Measurements from ENCODE around the gene TRMT1.
A peak's percentile ranks its signal among the peaks of the same experiment; 100 is the strongest.
"Not testable (repeated sequence)": the region's sequence is repeated elsewhere in the genome, so short reads cannot be mapped to it uniquely, and the experiment has no call there.

TRMT1 gene

DNA sequence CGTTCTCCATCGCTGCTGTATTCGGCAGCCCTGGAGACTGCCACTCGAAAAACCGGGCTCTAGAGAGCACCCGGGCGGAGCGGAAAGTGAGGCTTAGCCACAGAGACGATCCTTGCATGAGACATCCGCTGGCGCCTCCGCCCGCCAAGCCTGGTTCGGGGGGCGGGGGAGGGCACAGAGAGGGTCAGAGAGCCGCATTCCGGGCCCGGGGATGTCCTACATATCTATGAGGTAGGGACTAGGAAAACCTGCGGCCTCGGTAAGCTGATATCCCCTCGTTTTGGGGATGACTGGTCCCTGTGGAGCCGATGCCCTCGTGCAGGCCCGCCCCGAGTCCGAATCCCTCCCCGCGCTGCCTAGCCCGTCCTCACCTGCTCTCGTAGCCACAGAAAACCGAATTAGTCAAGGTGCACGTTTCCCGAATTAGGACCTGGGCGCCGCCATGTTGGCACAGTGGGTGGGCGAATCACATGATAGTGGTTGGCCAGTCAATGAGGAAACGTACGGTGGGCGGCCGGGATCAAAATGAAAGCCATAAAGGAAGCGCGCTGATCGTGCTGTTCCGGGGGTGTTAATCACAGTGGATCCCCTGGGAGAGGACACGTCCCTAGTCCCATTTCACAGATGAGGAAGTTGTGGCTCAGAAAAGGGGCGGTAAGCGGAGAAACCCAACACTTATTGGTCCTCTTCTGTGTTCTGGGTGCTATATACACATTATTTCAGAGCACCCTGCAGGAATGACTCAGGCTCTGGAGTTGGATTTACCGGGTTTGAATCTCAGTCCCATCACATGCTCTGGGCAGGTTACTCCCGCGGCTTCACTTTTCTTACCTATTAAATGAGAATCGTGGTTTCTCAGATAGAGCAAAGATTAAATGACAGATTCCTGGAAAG is at the start of gene TRMT1:
Gene TRMT1 (minus strand): TSS at position 459 of the 894 bp plus-strand sequence. CDS start 341 bp downstream, at position 118.
- peak; percentile 92 for DNase-seq

DNA sequence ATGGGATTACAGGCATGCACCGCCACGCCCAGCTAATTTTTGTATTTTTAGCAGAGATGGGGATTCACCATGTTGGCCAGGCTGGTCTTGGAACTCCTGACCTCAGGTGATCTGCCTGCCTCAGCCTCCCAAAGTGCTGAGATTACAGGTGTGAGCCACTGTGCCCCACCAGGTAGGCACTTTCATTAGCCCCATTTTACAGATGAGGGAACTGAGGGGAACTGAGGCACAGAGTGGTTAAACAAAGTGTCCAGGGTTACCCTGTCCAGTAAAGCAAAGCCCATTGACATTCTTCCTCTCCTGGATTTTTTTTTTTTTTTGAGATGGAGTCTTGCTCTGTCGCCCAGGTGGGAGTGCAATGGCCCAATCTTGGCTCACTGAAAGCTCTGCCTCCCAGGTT is 49.6 kb upstream of the TRMT1 start:
- DNase-seq = not testable (repeated sequence)

DNA sequence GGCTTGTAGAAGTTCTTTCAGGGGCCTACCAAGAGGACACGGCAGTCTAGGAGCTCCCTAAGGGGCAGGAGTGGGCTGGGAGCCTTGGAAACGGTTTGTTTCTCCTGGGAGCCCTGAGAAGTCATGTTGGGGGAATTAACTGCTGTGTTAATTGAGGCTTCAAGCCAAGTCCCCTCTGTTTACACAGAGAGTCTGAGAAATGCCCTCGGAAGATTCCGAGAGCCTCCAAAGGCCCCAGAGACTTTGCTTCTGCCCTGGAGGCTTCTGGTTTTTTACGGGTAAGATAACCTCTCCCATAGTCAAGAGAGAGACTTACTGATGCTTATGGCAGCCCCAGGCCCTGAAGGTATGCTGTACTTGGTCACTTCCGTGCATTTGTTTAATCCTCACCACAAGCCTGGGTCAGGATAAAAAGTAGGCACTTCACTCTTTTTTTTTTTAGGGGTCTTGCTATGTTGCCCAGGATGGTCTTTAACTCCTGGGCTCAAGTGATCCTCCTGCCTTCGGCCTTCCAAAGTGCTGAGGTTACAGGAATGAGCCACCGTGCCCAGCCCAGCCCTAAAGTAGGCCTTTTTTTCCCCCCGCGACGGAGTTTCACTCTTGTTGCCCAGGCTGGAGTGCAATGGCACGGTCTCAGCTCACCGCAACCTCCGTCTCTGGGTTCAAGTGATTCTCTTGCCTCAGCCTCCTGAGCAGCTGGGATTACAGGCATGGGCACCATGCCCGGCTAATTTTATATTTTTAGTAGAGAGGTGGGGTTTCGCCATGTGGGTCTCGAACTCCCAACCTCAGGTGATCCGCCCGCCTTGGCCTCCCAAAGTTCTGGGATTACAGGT is 48.8 kb upstream of the TRMT1 start:
- no peak for DNase-seq

DNA sequence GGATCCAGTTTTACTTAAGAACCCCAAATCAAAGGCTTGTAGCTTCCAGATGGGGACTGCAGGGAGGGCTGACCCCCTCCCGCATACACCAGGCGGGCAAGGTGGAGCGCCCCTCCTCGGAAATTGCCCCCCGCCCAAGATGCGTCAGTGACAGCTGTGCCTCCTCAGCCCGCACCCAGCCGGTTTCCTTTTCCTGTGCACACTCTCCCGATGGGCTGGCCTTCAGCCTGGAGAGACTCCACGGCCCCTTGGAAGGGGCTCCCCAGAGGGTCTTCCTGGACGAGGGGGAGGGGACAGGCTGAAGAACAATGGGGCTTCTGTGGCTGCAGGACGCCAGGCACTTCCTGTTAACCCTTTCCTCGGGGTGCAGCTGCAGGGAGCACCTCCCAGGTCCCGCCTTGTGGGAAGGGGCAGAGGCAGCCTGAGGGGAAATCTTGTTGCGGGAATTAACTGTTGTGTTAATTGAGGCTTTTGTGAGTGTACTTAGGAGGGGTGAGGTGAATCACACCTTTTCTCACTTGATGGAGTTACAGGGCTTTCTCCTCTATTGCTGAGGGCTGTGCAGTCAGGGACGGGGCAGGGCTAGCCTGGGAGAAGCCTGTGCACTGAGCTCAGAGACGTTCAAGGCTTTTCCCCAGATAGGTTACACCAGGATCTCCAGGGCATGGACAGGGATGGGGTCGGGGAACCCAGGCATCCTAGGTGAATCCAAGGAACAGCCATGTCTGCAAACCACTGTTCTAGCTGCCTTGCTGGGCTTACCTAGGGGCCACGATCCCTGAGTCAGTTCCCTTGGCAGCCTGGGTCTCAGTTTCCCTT is 48.0 kb upstream of the TRMT1 start:
- DNase-seq = peak; percentile 10

DNA sequence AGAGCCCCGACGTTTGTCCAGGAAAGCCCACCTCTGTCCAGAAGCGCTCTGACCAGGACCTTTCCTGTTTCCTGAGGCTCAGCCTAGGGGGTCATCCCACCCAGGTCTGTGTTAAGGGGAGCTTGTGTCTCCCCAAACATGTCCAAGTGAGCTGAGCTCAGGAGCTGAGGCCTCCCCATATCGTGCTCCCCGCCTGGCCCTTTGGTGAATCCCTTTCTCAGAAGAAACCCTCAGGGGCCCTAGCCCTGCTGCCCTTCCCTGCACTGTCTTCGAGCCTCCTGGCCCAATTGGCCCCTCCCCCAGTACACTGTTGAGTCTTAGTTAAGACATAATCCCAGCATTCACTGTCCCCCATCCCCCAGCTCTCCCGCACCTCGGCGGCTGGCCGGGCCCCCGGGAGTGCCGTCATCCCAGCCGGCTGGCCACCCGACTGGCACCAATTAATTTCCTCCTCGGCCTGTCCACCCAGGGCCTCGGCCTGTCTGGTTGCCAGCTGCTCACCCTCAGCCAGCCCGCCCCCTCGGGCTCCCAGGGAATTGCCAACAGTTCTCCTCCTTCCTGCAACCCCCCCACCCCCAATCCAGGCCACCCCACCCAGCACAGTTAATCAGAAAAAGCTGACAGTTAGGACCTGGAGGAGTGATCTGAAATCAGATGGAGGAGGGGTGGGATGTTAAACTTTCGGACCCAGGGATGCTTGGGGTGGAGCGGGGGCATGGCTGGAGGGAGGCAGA is 47.2 kb upstream of the TRMT1 start:
- DNase-seq = peak; percentile 80

DNA sequence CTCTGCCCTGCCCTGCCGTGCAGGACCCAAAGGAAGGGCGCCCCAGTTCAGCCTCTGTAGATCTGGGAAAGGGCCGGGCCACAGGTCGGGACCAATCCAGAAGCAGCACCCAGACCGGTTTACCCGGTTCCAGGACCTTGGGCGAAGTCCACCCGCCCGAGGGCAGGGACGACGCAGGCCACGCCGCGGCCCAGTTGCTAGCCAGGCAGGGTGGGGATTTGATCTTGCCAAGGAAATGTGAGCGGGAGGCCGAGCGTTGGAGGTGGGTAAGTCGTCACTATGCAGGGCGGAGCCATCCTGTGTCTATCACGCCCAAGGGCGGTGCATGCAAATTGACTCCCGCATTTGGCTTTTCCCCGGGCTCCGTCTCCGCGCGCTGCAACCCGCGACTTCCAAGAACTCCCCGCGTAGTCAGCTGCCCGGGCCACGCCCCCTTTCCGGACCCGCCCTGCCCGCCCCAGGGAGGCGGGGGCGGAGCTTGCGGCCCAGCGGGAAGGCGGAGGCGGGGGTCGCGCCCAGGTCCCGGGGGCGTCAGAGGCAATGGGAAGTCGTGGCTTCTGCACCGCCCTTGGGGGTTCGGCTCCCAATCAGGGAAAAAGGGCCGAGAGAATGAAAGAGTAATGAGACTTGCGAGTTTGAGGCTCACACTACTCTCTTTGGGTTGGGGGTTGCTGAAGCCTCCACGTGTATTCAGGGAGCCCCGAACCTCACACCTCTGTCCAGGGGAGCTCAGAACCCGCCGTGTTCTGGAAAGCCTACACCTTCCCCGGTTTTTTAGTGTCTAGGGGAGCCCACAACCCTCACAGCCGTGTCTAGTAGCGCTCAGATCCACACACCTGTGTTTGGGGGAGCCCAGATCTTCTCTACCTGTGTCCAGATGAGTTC is 46.4 kb upstream of the TRMT1 start:
- peak; percentile 96 for DNase-seq

DNA sequence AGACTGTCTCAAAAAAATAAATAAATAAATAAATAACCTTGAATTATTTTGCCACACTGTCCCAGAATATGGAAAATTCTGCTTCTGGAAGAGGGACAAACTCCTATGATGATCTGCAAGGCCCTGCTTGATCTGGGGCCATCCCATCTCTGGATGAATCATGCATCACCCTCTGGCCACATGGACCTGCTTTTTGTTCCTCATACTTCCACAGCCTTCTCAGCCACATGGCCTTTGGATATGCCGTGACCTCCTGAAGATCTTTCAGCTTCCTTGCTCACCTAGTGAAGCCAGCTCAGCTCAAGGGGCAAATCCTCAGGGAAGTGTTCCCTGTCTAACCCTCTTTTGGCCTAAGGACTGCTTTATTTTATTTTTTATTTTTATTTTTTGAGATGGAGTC is 44.0 kb upstream of the TRMT1 start:
- DNase-seq = peak; percentile 65

DNA sequence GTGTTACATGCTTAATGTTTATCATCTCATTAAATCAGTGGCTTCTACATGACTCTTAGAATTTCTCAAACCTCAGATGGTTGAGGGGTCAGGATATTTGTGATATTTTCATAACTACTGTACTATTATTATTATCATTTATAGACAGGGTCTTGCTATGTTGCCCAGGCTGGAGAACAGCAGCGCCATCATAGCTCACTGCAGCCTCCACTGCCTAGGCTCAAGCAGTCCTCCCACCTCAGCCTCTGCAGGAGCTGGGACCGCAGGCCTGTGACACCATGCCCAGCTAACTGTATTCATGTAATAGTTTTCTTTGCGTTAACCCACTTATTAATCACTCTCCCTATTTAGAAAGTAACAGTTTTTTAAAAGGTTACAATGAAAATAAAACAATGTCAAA is 43.2 kb upstream of the TRMT1 start:
- no peak for DNase-seq

DNA sequence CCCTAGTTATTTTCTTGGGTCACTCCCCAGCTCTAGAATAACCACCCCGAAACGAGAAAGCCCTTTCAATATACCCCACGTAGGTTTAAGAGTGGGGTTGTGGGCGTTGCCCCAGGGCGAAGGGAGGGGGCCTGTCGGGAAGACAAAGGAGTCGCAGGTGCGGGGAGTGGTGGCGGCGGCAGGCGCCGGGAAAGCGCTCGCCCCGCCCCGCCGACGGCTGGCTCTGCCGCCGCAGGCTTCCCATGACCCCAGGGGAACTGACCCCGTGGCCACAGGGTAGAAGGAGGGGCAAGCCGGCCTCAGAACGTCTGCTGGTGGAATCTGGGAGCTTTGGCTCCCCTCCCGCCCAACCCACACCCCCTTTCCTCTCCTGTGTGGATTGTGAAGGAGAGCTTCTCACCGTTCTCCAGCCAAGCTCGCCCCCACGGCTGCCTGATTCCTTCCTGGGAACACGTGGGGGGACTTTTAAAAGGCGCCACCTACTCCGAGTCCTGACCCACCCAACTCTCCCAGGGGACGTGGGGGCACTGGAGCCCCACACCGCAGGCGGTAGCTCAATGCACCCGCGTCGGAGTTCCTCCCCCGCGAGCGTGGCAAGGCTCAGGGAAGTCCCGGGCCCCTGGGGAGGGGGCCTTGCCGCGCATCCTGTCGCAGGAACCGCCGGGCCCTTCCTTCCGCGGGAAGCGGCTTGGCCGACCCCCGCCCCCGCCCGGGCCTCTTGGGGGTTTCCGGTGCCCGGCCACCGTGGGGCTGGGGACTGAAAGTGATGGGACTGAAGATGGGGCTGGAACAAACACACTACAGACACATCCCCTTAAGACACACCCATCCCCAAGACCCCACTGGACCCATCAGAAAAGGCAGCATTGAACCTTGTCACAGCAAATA is 39.2 kb upstream of the TRMT1 start:
- peak; percentile 66 for DNase-seq

DNA sequence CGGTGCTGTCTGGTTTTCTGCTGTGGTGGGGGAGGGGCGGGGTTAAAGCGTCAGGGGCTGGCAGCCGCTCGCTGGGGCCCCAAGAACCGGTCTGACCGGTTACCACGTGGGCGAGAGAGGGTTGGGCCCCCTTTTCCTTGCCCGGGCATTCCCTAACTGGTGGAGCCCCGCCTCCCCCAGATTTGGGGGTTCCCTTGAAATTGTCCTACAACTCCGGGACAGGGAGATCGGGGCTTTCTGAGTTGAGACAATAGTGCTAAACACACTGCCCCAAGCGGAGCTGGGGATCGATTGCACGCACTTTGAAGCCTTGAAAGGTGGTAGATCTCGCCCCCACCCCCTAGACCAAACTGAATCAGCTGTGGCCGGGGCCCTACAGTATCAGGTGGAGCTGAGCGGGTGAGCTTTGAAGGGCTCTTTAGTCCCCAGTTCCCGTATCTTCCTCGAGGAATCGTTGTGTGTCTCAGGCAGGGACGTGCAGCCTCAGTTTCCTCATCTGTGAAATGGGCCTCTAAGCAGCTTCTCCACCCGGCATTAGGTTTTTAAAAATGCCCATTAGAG is 38.5 kb upstream of the TRMT1 start:
- peak; percentile 72 for DNase-seq

DNA sequence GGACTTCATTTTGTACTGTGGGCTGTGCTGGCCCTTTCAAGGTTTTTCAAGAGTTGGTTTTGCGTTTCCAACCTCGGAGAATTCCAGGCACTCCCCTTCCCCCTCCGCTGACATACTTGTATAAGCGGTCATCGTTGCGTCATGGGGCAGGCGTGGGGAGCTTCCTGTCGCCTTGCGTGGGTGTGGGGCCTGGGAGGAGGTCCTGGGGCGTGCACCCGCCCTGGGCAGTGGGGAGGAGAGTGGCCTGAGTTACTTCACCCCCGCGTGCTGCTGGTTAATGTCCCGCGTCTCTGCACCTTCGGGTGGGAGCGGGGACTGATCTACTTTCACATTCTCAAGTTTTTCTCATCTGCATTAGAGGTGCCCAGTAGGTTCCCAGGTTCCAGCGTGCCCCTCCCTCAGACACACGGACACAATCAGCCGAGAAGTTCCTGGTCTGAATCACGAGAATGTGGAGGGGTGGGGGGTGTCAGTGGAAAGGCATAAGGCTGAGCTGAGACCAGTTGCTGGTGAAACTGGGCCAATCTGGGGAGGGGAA is 37.8 kb upstream of the TRMT1 start:
- DNase-seq = peak; percentile 86

DNA sequence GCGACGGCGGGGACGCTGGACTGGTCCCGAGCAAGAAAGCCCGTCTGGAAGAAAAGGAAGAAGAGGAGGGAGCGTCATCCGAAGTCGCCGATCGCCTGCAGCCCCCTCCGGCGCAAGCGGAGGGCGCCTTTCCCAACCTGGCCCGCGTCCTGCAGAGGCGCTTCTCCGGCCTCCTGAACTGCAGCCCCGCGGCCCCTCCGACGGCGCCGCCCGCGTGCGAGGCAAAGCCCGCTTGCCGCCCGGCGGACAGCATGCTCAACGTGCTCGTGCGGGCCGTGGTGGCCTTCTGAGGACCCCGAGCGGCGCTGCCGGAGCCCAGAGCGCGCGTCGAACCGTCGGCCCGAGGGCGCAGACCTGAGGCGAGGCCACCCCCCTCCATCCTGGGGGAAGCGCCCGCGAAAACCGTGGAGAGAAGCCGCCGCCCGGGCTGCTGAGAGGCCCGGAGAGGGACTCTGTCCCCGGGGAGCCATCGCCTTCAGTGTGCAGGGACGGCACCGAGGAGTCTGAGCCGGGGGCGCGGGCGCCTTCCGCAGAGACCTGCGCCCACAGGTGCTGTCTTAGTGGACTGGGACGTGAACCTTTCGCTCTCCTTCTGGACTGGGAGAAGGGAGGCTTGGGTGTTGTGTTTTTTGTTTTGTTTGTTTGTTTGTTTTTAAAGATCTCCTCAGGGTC is 37.2 kb upstream of the TRMT1 start:
- peak; percentile 59 for DNase-seq

DNA sequence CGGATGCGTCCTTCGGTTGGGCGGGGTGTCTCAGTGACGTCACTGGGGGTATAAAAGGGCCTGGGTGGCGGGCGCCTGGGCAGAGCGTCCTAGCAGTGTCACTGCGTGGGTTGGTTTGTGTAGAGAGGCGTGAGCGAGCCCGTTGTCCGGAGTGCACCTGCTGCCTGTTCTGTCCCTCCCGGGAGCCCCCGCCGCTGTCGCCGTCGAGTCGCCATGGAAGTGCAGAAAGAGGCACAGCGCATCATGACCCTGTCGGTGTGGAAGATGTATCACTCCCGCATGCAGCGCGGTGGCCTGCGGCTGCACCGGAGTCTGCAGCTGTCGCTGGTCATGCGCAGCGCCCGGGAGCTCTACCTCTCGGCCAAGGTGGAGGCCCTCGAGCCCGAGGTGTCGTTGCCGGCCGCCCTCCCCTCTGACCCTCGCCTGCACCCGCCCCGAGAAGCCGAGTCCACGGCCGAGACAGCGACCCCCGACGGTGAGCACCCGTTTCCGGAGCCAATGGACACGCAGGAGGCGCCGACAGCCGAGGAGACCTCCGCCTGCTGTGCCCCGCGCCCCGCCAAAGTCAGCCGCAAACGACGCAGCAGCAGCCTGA is 36.5 kb upstream of the TRMT1 start:
- peak; percentile 94 for DNase-seq

DNA sequence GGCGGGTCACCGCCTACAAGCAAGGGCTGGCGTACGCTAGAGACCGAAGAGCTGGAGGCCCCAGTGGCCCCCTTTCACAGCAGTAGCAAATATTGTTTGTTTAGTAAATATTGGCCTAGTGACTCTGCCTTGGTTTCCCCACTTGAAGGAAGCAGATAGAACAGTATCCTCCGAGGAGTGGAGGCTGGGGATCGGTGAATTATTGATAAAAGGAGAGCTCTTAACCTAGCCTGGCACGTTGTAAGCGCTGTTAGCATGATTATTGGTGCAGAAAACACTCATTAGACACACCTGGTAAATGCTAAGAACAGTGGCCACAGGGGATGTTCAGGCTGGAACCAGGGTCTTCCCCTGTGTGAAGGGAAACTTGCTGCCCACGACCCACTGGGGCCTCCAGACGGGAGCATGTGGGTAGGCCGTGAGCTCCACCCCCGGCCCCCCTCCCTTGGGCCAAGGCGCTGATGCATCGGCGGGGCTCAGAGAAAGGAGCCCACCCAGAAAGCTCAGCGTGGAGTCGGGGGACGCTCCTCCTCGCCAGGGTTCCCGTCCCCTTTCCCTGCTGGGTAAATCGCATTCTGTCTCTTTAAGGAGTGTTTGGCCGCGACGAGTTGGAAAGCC is 35.9 kb upstream of the TRMT1 start:
- no peak for DNase-seq

DNA sequence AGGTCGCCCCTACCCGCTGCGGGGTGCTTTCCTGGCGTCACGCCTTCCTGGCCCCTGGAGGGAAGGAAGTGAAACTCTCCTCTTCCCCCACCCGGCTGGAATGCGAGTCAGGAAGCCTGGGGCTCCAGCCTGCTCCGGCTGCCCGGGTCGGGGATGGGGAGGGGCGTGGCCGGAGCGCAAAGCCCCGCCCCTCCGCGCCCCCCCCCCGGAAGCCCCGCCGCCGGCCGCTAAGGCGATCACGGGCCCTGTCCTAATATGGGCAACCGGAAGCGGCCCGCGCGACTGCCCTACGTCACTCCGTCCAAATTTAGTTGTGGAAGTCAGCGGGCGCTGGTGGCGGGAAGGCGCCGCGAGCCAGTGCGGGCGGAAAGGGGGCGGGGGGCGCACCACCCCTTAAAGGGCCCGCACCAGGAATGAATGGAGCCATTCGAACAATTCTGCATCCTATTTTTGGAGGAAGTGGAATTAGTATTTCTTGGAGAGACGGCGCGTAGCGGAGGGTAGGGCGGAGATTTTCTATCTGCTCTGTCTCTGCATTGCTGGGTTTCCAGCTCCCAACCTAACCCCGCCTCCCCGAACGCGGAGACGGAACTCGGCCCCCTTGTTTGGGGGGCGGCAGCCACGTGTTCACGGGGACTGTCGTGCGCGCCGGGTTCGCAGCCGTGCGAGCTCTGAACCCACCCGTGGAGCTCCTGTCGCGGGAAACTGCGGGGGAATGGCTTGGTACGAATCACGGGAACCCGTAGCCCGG is 35.2 kb upstream of the TRMT1 start:
- peak; percentile 98 for DNase-seq

DNA sequence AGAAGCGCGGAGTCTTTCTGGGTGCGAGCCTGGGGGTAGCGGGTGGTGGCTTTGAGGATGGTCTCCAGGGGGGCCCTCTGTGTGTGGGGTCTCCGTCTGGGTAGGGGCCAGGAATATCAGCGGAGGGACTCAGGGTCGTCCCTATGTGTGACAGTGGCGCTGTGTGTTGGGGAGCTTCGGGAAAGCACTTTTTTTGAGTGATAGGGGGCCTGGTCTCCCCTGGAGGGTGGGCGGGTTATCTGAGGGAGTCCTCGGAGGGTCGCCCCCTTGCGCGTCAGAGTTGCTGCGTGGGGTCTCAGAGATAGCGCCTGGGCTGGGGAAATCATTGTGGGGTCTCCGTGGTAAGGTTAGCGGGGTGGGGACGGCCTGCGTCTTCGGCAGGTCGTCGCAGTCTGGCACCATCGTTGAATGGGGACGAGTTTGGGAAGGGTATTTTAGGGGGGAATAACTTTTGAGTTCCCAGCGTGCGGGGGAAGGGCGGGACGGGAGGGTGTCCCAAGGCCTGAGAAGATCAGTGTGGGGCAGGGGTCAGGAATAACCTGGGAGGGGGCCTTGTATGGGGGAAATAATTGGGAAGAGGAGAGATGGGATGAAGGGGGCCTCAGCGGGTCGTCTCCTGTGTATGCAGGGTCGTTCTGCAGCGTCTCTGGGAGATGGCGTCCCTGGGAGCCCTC is 34.5 kb upstream of the TRMT1 start:
- peak; percentile 1 for DNase-seq

All from HCEC 1CT (cell line).